AG09309 (cell line): Measurements from ENCODE around the gene LMX1A.

Source experiments
- DNase-seq: peaks from one replicate; pipeline ENCODE4 v3.0.0-alpha.2; 2010; ENCODE audit warnings: low read depth
- H3K4me3 ChIP-seq: 2 replicates; pipeline ENCODE4 v1.5.1; 2011; ENCODE audit warnings: mild to moderate bottlenecking, low read depth, low read length, moderate library complexity; ENCODE audit not compliant: control insufficient read depth
- TF ChIP-seq, protein P1 (sequence below): IDR thresholded peaks from 2 replicates; pipeline ENCODE4 v1.5.1; 2011; ENCODE audit warnings: mild to moderate bottlenecking, low read depth, low read length, inconsistent platforms; ENCODE audit not compliant: insufficient read depth, control insufficient read depth; ENCODE audit errors: missing control alignments

Gene LMX1A

DNA sequence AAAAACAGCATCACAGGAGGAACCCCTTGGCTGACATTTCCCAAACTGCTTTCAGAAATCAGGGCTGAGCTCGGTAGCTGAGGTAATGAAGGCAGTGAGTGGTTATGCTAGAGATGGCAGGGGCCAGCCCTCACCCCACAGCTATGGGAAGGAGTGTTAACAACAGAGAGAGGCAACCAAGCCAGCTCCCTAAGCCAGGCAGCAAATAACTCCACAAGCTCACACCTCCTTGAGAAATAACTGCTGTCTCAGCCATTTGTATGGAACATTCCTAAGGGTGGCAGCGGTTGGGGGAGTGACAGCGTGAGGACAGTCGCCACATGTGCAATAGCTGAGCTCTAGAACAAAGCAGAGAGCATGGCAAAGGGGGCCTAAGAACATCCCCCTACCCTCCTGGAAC is 42.6 kb downstream of the LMX1A start:
- TF ChIP-seq, protein P1, sequence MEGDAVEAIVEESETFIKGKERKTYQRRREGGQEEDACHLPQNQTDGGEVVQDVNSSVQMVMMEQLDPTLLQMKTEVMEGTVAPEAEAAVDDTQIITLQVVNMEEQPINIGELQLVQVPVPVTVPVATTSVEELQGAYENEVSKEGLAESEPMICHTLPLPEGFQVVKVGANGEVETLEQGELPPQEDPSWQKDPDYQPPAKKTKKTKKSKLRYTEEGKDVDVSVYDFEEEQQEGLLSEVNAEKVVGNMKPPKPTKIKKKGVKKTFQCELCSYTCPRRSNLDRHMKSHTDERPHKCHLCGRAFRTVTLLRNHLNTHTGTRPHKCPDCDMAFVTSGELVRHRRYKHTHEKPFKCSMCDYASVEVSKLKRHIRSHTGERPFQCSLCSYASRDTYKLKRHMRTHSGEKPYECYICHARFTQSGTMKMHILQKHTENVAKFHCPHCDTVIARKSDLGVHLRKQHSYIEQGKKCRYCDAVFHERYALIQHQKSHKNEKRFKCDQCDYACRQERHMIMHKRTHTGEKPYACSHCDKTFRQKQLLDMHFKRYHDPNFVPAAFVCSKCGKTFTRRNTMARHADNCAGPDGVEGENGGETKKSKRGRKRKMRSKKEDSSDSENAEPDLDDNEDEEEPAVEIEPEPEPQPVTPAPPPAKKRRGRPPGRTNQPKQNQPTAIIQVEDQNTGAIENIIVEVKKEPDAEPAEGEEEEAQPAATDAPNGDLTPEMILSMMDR, result no peak
- DNase-seq, result no peak
- H3K4me3 ChIP-seq, result no peak overlapping the region

DNA sequence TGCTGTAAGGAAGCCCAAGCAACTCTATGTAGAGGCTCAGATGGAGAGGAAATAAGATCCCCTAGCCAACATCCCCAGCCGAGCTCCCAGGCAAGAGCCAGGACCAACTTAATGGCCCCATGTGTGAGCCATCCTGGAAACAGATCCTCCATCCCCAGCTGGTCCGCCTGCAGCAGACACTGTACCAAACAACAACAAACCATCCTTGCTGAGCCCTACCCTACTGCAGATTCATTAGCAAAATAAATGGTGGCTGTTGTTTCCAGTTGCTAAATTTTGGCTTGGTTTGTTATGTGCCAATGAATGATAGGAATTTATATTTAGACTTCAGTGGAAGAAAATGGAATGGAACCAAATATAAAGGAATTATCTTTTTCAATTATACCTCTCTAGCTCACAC is 43.9 kb downstream of the LMX1A start:
- no peak for DNase-seq
- H3K4me3 ChIP-seq, result no peak overlapping the region
- TF ChIP-seq, protein P1, result no peak

DNA sequence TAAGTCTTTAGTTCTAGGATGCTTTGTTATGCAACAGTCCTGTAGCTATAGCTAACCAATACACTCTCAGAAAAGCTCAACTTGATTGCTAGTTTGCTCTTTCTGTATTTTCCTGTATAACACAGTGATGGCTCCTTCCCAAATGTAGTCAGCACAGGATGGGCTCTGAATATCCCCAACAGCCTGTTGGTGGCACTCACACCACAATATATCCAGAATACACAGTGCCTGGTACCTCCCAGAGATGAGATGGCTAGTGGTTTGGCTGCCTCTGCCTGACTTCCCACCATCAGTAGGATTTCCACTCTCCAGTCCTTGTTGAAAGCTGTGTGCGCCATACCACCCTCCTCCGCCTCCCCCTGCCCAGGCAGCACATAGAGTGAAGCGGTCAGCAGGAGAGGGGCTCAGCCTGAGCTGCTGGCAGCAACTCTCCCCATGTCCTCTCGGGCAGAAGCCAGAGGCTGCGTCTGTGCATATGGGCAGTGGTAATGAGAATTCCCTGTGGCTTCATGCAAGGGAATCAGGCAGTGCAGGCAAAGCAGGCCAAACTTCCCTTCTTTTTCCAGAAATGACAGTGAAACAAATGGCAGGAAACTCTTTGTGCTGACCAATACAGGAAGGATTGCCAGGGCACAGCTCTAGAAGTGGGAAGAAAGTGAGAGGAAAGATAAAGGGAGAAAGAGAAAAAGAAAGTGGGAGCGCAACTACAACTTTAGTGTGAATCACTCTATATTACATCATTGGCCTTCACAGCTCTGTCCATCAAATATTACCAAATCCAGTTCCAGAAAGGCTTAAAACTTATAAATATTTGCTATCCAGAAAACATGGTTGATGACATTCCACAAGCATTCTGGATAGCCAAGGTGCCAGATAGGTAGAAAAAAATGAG is 49.7 kb downstream of the LMX1A start:
- no peak overlapping the region for H3K4me3 ChIP-seq
- no peak for DNase-seq
- TF ChIP-seq, protein P1, result no peak

DNA sequence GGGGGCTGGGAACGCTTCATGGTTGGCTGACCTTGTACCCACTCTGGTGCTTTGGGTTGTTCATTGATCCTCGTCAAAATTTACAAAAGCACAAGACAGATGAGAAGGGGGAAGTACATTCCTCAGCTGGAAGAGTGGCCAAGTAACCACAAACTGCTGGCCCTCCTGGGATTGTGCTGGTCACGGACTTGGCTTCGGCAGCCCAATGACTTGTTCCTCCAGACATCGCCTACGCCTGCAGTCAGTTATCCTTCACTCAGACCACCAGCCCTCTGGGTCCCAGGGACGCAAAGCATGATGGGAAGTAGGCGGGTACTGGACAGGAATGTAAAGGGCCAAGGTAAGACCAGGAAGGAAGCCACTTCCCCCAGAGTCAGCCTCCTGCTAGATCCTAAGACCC is 53.1 kb downstream of the LMX1A start:
- TF ChIP-seq, protein P1, result no peak
- no peak for DNase-seq
- H3K4me3 ChIP-seq, result no peak overlapping the region

DNA sequence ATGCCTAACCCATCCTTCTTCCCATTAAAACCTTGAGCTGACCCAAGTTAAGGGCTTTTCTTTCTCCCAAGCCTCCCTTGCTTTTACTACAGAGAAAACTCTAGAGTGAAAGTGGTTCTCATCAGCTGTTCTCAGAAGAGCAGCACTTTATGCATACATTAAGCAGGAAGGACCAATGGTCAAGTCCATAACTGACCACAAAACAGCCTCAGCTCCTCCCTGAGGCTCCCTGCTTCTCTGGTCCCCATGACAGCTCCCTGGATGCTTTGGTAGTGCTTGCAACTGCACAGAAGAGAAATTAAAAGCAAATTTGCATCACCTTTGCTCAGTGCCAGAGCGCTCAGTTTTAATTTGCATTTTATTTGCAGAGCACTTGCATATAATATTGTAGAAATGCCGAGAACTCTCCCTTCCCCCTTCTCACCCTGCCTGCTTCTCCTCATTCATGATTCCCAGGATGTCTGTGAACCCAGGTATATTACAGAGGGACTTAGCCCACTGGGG is 56.1 kb downstream of the LMX1A start:
- H3K4me3 ChIP-seq, result no peak overlapping the region
- no peak for DNase-seq
- TF ChIP-seq, protein P1, result no peak

DNA sequence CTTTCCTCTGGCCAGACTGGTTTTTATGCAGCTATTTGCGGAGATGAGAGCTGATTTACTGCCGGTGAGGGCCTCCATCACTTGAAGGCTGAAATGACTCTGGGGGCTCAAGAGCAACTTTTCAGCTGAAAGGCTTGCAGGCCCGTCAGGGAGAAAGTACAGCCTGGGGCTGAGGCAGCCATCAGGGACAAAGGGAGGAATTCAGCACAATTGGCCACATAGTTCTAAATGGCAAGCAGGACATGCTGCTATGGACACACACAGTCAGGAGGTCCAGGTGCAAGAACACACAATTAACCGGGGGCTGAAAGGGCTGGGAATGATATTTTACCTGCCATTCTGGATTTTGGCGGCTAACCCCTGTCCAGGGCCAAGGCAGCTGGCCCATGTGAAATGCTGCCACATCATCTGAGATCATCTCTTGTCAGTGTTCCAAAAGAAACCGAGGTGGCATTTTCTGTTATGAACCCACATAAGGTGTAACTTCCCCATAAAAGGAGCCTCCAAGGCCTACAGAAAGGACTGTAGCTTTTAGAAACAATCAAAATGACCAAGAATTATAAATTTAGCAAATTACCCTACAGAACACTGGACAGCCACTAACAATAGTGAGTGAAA is 58.2 kb downstream of the LMX1A start:
- TF ChIP-seq, protein P1, result no peak
- no peak overlapping the region for H3K4me3 ChIP-seq
- DNase-seq, result no peak
